HCT116 (cell line): ENCODE measurements around the gene WNT16. TPM values are rescaled to one million over a fixed set of nuclear protein-coding genes. Genes with fewer than 3 reads are reported as not detected.

Source experiments
- ATAC-seq: fragments of 200-7000 bp; cut with Tn5 transposase; 2 replicates; pipeline ENCODE4 v1.9.1; 2020; ENCODE audit warnings: mild to moderate bottlenecking, moderate library complexity
- BruUV-seq: library from RNA; stranded (reverse); fragments of 400-500 nt; replicated peaks from 2 replicates; lab custom pipeline; 2021; lab: Mats Ljungman, UMichigan
- CTCF ChIA-PET: fragments of 300-600 bp; sonication (Branson Sonifier 250); formaldehyde crosslinking; loops from one replicate; lab custom pipeline; 2021; ENCODE audit warnings: antibody characterized with exemption; lab: Charles Lee
- POLR2A ChIA-PET: fragments of 300-600, 350-600 bp; sonication (Branson Sonifier 250); formaldehyde crosslinking; loops from one replicate; lab custom pipeline; 2021; ENCODE audit warnings: antibody characterized with exemption; lab: Charles Lee
- RAD21 ChIA-PET, 2 experiments: fragments of 300-600 bp; sonication (Branson Sonifier 250); formaldehyde crosslinking; loops; one replicate each; lab custom pipeline; 2023; ENCODE audit warnings: low total read pairs in 2 of 2; ENCODE audit not compliant: uncharacterized antibody in 2 of 2, unreplicated experiment in 2 of 2, low non-redundant PET in 1 of 2; lab: Charles Lee
- DNase-seq: peaks from one replicate; pipeline ENCODE4 v3.0.0-alpha.2; 2010; ENCODE audit warnings: low read depth, low spot score
- H2AFZ ChIP-seq: fragments of 200-600 bp; shearing (Covaris generic), sonication (generic); 2 replicates; pipeline ENCODE4 v1.6.1; 2017; ENCODE audit warnings: low read depth, mixed run types, mixed read lengths, antibody characterized with exemption, low read length; ENCODE audit not compliant: poor library complexity, severe bottlenecking
- H3K27ac ChIP-seq: 2 replicates; pipeline ENCODE4 v1.5.1; 2012; ENCODE audit warnings: low read depth, low read length
- H3K27me3 ChIP-seq: fragments of 200-600 bp; sonication (generic); 2 replicates; pipeline ENCODE4 v1.6.1; 2016; ENCODE audit warnings: mixed run types, low read length, mixed read lengths; ENCODE audit not compliant: insufficient read depth
- H3K36me3 ChIP-seq, 2 experiments: fragments of 200-500 bp in 1 of 2; fragments of 200-600 bp in 1 of 2; sonication (Bioruptor generic) in 1 of 2; sonication (generic) in 1 of 2; 2 replicates each; pipeline versions ENCODE4 v1.5.1 to v1.6.1; 2014 to 2016; ENCODE audit warnings: low read length in 2 of 2, inconsistent platforms in 1 of 2, mixed read lengths in 1 of 2, mixed run types in 1 of 2; ENCODE audit not compliant: insufficient read depth in 2 of 2, control insufficient read depth in 1 of 2
- H3K4me1 ChIP-seq, 2 experiments: fragments of 200-600 bp in 1 of 2; sonication (generic) in 1 of 2; 2 replicates each; pipeline versions ENCODE4 v1.5.1 to v1.6.1; 2012 to 2017; ENCODE audit warnings: low read length in 2 of 2, inconsistent platforms in 1 of 2, mild to moderate bottlenecking in 1 of 2, mixed read lengths in 1 of 2, mixed run types in 1 of 2, moderate library complexity in 1 of 2; ENCODE audit not compliant: insufficient read depth in 2 of 2, control insufficient read depth in 1 of 2
- H3K4me2 ChIP-seq: fragments of 200-600 bp; sonication (generic); 2 replicates; pipeline ENCODE4 v1.6.1; 2017; ENCODE audit warnings: mixed run types, low read length, mixed read lengths
- H3K4me3 ChIP-seq, 2 experiments: fragments of 200-600 bp in 1 of 2; sonication (generic) in 1 of 2; replicated peaks in 1 of 2; 2 replicates each; pipeline ENCODE4 v1.5.1; 2011 to 2016; ENCODE audit warnings: low read length in 2 of 2, control low read depth in 1 of 2, low read depth in 1 of 2, mild to moderate bottlenecking in 1 of 2, mixed read lengths in 1 of 2, mixed run types in 1 of 2
- H3K79me2 ChIP-seq: fragments of 200-600 bp; sonication (generic); 2 replicates; pipeline ENCODE4 v1.6.1; 2017; ENCODE audit warnings: mild to moderate bottlenecking, mixed run types, low read length, moderate library complexity, mixed read lengths; ENCODE audit not compliant: insufficient read depth
- H3K9ac ChIP-seq: fragments of 200-600 bp; sonication (generic); 2 replicates; pipeline ENCODE4 v1.6.1; 2016; ENCODE audit warnings: low read length, mixed read lengths
- H3K9me2 ChIP-seq: fragments of 200-600 bp; sonication (generic), shearing (Covaris generic); 2 replicates; pipeline ENCODE4 v1.6.1; 2017; ENCODE audit warnings: mixed run types, mild to moderate bottlenecking, moderate library complexity; ENCODE audit not compliant: insufficient read depth
- H3K9me3 ChIP-seq, 2 experiments: fragments of 200-500 bp in 1 of 2; fragments of 200-600 bp in 1 of 2; sonication (Bioruptor generic) in 1 of 2; sonication (generic) in 1 of 2; 2 replicates each; pipeline ENCODE4 v1.6.1; 2014 to 2017; ENCODE audit warnings: low read length in 2 of 2, mixed read lengths in 2 of 2, inconsistent platforms in 1 of 2, low read depth in 1 of 2, mild to moderate bottlenecking in 1 of 2, mixed run types in 1 of 2, moderate library complexity in 1 of 2; ENCODE audit not compliant: control insufficient read depth in 1 of 2, insufficient read depth in 1 of 2
- H4K20me1 ChIP-seq: fragments of 200-600 bp; sonication (generic), shearing (Covaris generic); 2 replicates; pipeline ENCODE4 v1.6.1; 2017; ENCODE audit warnings: mixed run types, mild to moderate bottlenecking, moderate library complexity; ENCODE audit not compliant: insufficient read depth
- ELF1 ChIP-seq: IDR thresholded peaks from 2 replicates; pipeline ENCODE4 v1.6.1; 2012; ENCODE audit warnings: low read depth, borderline replicate concordance
- POLR2A ChIP-seq: IDR thresholded peaks from 2 replicates; pipeline ENCODE4 v1.7.0; 2011; ENCODE audit warnings: borderline replicate concordance; ENCODE audit not compliant: insufficient read depth, insufficient read length; ENCODE audit errors: extremely low read depth
- TCF7L2 ChIP-seq: IDR thresholded peaks from 2 replicates; pipeline ENCODE4 v1.7.0; 2011; ENCODE audit warnings: borderline replicate concordance, inconsistent platforms; ENCODE audit not compliant: insufficient read depth, insufficient read length; ENCODE audit errors: extremely low read depth
- YY1 ChIP-seq: IDR thresholded peaks from 2 replicates; pipeline ENCODE4 v1.6.1; 2011; ENCODE audit warnings: low read length, low read depth, moderate library complexity, mild to moderate bottlenecking; ENCODE audit not compliant: insufficient replicate concordance; ENCODE audit errors: extremely low read depth
- intact Hi-C: fragments of 100-400 bp; cut with micrococcal nuclease; formaldehyde crosslinking; loops from 2 replicates; pipeline ENCODE4 v1.10.0; 2022
- total RNA-seq: library from RNA; stranded (reverse); gene quantifications from one replicate; pipeline ENCODE4 v1.2.1, GENCODE V29; 2021; ENCODE audit not compliant: unreplicated experiment
- TF ChIP-seq, protein P1 (sequence below): IDR thresholded peaks from 2 replicates; pipeline ENCODE4 v1.6.1; 2012; ENCODE audit warnings: low read depth
- TF ChIP-seq, protein P2 (sequence below): IDR thresholded peaks from 2 replicates; pipeline ENCODE4 v1.6.1; 2012

Gene WNT16
- total RNA-seq, 1 experiment from 2014 or later, result 152 TPM

DNA sequence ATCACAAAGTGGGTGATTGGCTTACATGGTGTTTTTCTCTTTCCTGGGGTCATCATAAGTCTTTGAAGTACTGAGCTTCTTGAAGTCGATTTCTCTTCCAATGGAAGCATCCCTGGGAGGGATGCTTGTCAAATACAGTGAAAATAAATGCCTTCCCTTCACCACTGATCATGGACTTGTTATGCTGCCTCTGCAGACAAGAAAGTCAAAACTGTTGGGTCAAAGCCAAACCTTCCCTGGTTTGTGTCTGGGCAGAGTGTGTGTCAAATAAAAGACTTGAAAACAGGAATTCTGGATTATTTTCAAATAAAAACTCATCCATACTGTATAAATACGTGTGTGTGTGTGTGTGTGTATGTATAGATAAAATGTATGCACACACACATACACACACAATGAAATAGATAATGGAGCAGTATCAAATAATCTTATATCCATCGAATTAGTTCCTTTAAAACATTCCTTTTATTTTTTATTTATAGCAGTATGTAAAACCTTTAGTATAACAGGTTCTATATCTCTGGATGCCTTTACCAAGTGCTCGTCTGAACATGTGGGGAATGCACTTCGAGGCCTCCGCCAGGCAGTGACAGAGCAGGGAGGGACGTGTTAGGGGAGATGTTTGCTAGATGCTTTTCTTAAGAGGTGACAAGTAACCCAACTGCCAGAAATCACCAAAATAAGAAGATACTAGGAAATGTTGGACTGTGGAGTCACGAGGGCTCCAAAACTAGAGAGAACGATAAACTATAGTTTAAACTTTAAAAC, 27.2 kb upstream of the WNT16 start:
- Histone ChIP-seq H2AFZ (no peak overlapping the region), H3K9me2 (no peaks in the 10 kb centered on the region), H3K9ac (peak overlapping the region; percentile 67), H3K27ac (peak overlapping the region; percentile 96), H3K4me2 (peak overlapping the region; percentile 56), H3K27me3 (no peaks in the 10 kb centered on the region), H4K20me1 (no peaks in the 10 kb centered on the region), H3K9me3 (no peaks in the 10 kb centered on the region), H3K4me1 (peaks cover 78 to 100% of the 10 kb centered on the region in 2 experiments), H3K79me2 (no peaks in the 10 kb centered on the region), H3K36me3 (no peaks in the 10 kb centered on the region), H3K4me3 (peak overlapping the region in 1 of 2 experiments; percentile 35; a peak in 2 of 4 replicates)
- ChIA-PET RAD21 (no interaction called here), CTCF (no interaction called here), POLR2A (no interaction called here)
- intact Hi-C loops, result no loop called here
- TSS peak; percentile 85 for BruUV-seq
- TF ChIP-seq, protein P1, sequence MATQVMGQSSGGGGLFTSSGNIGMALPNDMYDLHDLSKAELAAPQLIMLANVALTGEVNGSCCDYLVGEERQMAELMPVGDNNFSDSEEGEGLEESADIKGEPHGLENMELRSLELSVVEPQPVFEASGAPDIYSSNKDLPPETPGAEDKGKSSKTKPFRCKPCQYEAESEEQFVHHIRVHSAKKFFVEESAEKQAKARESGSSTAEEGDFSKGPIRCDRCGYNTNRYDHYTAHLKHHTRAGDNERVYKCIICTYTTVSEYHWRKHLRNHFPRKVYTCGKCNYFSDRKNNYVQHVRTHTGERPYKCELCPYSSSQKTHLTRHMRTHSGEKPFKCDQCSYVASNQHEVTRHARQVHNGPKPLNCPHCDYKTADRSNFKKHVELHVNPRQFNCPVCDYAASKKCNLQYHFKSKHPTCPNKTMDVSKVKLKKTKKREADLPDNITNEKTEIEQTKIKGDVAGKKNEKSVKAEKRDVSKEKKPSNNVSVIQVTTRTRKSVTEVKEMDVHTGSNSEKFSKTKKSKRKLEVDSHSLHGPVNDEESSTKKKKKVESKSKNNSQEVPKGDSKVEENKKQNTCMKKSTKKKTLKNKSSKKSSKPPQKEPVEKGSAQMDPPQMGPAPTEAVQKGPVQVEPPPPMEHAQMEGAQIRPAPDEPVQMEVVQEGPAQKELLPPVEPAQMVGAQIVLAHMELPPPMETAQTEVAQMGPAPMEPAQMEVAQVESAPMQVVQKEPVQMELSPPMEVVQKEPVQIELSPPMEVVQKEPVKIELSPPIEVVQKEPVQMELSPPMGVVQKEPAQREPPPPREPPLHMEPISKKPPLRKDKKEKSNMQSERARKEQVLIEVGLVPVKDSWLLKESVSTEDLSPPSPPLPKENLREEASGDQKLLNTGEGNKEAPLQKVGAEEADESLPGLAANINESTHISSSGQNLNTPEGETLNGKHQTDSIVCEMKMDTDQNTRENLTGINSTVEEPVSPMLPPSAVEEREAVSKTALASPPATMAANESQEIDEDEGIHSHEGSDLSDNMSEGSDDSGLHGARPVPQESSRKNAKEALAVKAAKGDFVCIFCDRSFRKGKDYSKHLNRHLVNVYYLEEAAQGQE, result no peak
- TF ChIP-seq, protein P2, sequence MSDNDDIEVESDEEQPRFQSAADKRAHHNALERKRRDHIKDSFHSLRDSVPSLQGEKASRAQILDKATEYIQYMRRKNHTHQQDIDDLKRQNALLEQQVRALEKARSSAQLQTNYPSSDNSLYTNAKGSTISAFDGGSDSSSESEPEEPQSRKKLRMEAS, result peak; percentile 61
- TF ChIP-seq POLR2A (peak; percentile 44), ELF1 (no peak), YY1 (no peak), TCF7L2 (peak; percentile 16)
- DNase-seq, result no peak
- ATAC-seq, result peak; percentile 69
